GM19193 (cell line): ENCODE data around the gene PPIP5K2.

Experiments
- POLR2A ChIP-seq: IDR thresholded peaks from 4 replicates; pipeline ENCODE4 v1.6.1; 2011; ENCODE audit not compliant: insufficient read depth, insufficient read length; ENCODE audit errors: extremely low read depth

PPIP5K2 gene

GRCh38 chr5:103119765-103120606, at the start of gene PPIP5K2, which contains the start of gene GIN1:
Gene PPIP5K2 (plus strand): TSS chr5:103120301. CDS start chr5:103129590, 9,289 bp downstream.
Gene GIN1 (minus strand): TSS chr5:103120138. CDS start chr5:103108707, 11,431 bp downstream.
- TF ChIP-seq POLR2A: peak; percentile 86

GRCh38 chr5:103075442-103075841, 44.7 kb upstream of the PPIP5K2 start:
- no peak for TF ChIP-seq POLR2A

GRCh38 chr5:103079796-103080195, 40.3 kb upstream of the PPIP5K2 start:
- TF ChIP-seq POLR2A: no peak

- no peak for TF ChIP-seq POLR2A
These were observed 33.6 kb upstream of the PPIP5K2 start for GRCh38 chr5:103086547-103086946.

GRCh38 chr5:103089272-103089671, 30.8 kb upstream of the PPIP5K2 start:
- TF ChIP-seq POLR2A: no peak

- TF ChIP-seq POLR2A: no peak
These were observed 29.3 kb upstream of the PPIP5K2 start for GRCh38 chr5:103090791-103091190.

GRCh38 chr5:103092676-103093075, 27.4 kb upstream of the PPIP5K2 start:
- no peak for TF ChIP-seq POLR2A

- no peak for TF ChIP-seq POLR2A
These were observed 26.4 kb upstream of the PPIP5K2 start for GRCh38 chr5:103093727-103094126.

- TF ChIP-seq POLR2A: no peak
These were observed 25.4 kb upstream of the PPIP5K2 start for GRCh38 chr5:103094737-103095136.

GRCh38 chr5:103098993-103099392, 21.1 kb upstream of the PPIP5K2 start:
- no peak for TF ChIP-seq POLR2A

- no peak for TF ChIP-seq POLR2A
These were observed 18.9 kb upstream of the PPIP5K2 start for GRCh38 chr5:103101079-103101750.

- TF ChIP-seq POLR2A: no peak
These were observed 17.9 kb upstream of the PPIP5K2 start for GRCh38 chr5:103102234-103102633.

- TF ChIP-seq POLR2A: no peak
These were observed 12.0 kb upstream of the PPIP5K2 start for GRCh38 chr5:103108086-103108485.

- no peak for TF ChIP-seq POLR2A
These were observed 10.8 kb upstream of the PPIP5K2 start for GRCh38 chr5:103109277-103109676.

GRCh38 chr5:103110403-103110802, 9.7 kb upstream of the PPIP5K2 start:
- TF ChIP-seq POLR2A: no peak

- TF ChIP-seq POLR2A: no peak
These were observed 8.6 kb upstream of the PPIP5K2 start for GRCh38 chr5:103111468-103111867.

- no peak for TF ChIP-seq POLR2A
These were observed 7.2 kb upstream of the PPIP5K2 start for GRCh38 chr5:103112910-103113309.

GRCh38 chr5:103114440-103114839, 5.7 kb upstream of the PPIP5K2 start:
- no peak for TF ChIP-seq POLR2A
